Measurements from ENCODE around the gene GTPBP1.

GRCh38 chr22:38774496-38775166, 68.9 kb downstream of the GTPBP1 start:
- no peak for TF ChIP-seq CTCF (IDR thresholded peaks at IDR 0.05)
- no peak for TF ChIP-seq POLR2A (IDR thresholded peaks at IDR 0.05)

Data from uterus (tissue), 2 donors.